DND-41 (cell line): ENCODE data around the gene CAMKMT.

ENCODE experiments used
- ATAC-seq: fragments of 200-7000 bp; cut with Tn5 transposase; 3 replicates; pipeline ENCODE4 v1.9.1; 2021; ENCODE audit warnings: low read depth; ENCODE audit not compliant: insufficient read depth
- DNase-seq: peaks from one replicate; pipeline ENCODE4 v3.0.0-alpha.2; 2020
- H2AFZ ChIP-seq: 2 replicates; pipeline ENCODE4 v1.6.0; 2012; ENCODE audit warnings: low read depth, low read length
- H3K27ac ChIP-seq: 2 replicates; pipeline ENCODE4 v1.5.1; 2012; ENCODE audit warnings: low read length, inconsistent platforms
- H3K27me3 ChIP-seq: fragments of 200-600 bp; sonication (generic); 2 replicates; pipeline ENCODE4 v1.6.0; 2012; ENCODE audit warnings: low read length, mild to moderate bottlenecking, inconsistent platforms; ENCODE audit not compliant: insufficient read depth, poor library complexity
- H3K36me3 ChIP-seq: 2 replicates; pipeline ENCODE4 v1.5.1; 2012; ENCODE audit warnings: low read length, inconsistent platforms; ENCODE audit not compliant: insufficient read depth
- H3K4me1 ChIP-seq: 2 replicates; pipeline ENCODE4 v1.5.1; 2012; ENCODE audit warnings: mild to moderate bottlenecking, low read length; ENCODE audit not compliant: insufficient read depth
- H3K4me2 ChIP-seq: 2 replicates; pipeline ENCODE4 v1.6.0; 2012; ENCODE audit warnings: mild to moderate bottlenecking, moderate library complexity, low read length, inconsistent platforms; ENCODE audit not compliant: insufficient read depth
- H3K4me3 ChIP-seq, 2 experiments: fragments of 200-600 bp in 1 of 2; shearing (Covaris generic) in 1 of 2; 2 replicates each; pipeline ENCODE4 v1.5.1; 2012 to 2016; ENCODE audit warnings: inconsistent platforms in 2 of 2, low read length in 2 of 2, mild to moderate bottlenecking in 2 of 2, low read depth in 1 of 2, moderate library complexity in 1 of 2
- H3K79me2 ChIP-seq: 2 replicates; pipeline ENCODE4 v1.6.0; 2012; ENCODE audit warnings: low read length, inconsistent platforms; ENCODE audit not compliant: insufficient read depth
- H3K9ac ChIP-seq: 2 replicates; pipeline ENCODE4 v1.6.0; 2012; ENCODE audit warnings: low read depth, mild to moderate bottlenecking, inconsistent platforms, low read length, moderate library complexity
- H3K9me3 ChIP-seq: 2 replicates; pipeline ENCODE4 v1.5.1; 2012; ENCODE audit warnings: low read length, moderate library complexity, mild to moderate bottlenecking, inconsistent platforms; ENCODE audit not compliant: insufficient read depth, severe bottlenecking
- H4K20me1 ChIP-seq: 2 replicates; pipeline ENCODE4 v1.6.0; 2012; ENCODE audit warnings: low read length; ENCODE audit not compliant: insufficient read depth
- CTCF ChIP-seq: IDR thresholded peaks from 2 replicates; pipeline ENCODE4 v1.5.1; 2012; ENCODE audit warnings: borderline replicate concordance, low read length, moderate library complexity, mild to moderate bottlenecking; ENCODE audit not compliant: poor library complexity, severe bottlenecking; ENCODE audit errors: extremely low read depth
- EZH2 ChIP-seq: IDR thresholded peaks from 3 replicates; pipeline ENCODE4 v1.6.1; 2012; ENCODE audit warnings: borderline replicate concordance, low read depth, mild to moderate bottlenecking, moderate library complexity, low read length, inconsistent platforms; ENCODE audit not compliant: severe bottlenecking

The CAMKMT gene

GRCh38 chr2:44420725-44421124 is 59.0 kb downstream of the CAMKMT start:
- Histone ChIP-seq H3K27ac (no peak overlapping the region), H3K36me3 (no peaks in the 10 kb centered on the region), H3K4me2 (no peak overlapping the region), H4K20me1 (no peaks in the 10 kb centered on the region), H3K79me2 (no peaks in the 10 kb centered on the region), H3K9me3 (no peaks in the 10 kb centered on the region), H3K9ac (no peak overlapping the region), H2AFZ (no peak overlapping the region), H3K4me3 (no peak overlapping the region), H3K4me1 (no peaks in the 10 kb centered on the region), H3K27me3 (no peaks in the 10 kb centered on the region)
- no peak for ATAC-seq
- TF ChIP-seq CTCF, result no peak
- TF ChIP-seq EZH2, result no peak
- DNase-seq, result no peak

- Histone ChIP-seq H3K27me3 (no peaks in the 10 kb centered on the region), H3K4me3 (no peak overlapping the region), H3K4me1 (no peaks in the 10 kb centered on the region), H3K9me3 (no peaks in the 10 kb centered on the region), H3K36me3 (no peaks in the 10 kb centered on the region), H3K79me2 (no peaks in the 10 kb centered on the region), H3K27ac (no peak overlapping the region), H2AFZ (no peak overlapping the region), H4K20me1 (no peaks in the 10 kb centered on the region), H3K9ac (no peak overlapping the region), H3K4me2 (no peak overlapping the region)
- no peak for TF ChIP-seq EZH2
- TF ChIP-seq CTCF, result no peak
- no peak for DNase-seq
- no peak for ATAC-seq
Observed at GRCh38 chr2:44424211-44424610, 62.5 kb downstream of the CAMKMT start.

GRCh38 chr2:44429034-44429433 is 67.3 kb downstream of the CAMKMT start:
- no peaks in the 10 kb centered on the region for H3K27me3 ChIP-seq
- no peaks in the 10 kb centered on the region for H4K20me1 ChIP-seq
- no peaks in the 10 kb centered on the region for H3K9me3 ChIP-seq
- H2AFZ ChIP-seq, result no peak overlapping the region
- ATAC-seq, result no peak
- TF ChIP-seq CTCF (no peak), EZH2 (no peak)
- no peaks in the 10 kb centered on the region for H3K4me1 ChIP-seq
- H3K79me2 ChIP-seq, result no peaks in the 10 kb centered on the region
- H3K27ac ChIP-seq, result no peak overlapping the region
- no peaks in the 10 kb centered on the region for H3K36me3 ChIP-seq
- H3K4me3 ChIP-seq, result no peak overlapping the region
- no peak overlapping the region for H3K4me2 ChIP-seq
- no peak for DNase-seq
- no peak overlapping the region for H3K9ac ChIP-seq

- DNase-seq (no peak), ATAC-seq (no peak)
- Histone ChIP-seq H3K4me2 (no peak overlapping the region), H3K27ac (no peak overlapping the region), H3K79me2 (no peaks in the 10 kb centered on the region), H2AFZ (no peak overlapping the region), H3K4me3 (no peak overlapping the region), H4K20me1 (no peaks in the 10 kb centered on the region), H3K9me3 (no peaks in the 10 kb centered on the region), H3K36me3 (no peaks in the 10 kb centered on the region), H3K9ac (no peak overlapping the region), H3K4me1 (no peaks in the 10 kb centered on the region), H3K27me3 (no peaks in the 10 kb centered on the region)
- TF ChIP-seq CTCF, result no peak
- TF ChIP-seq EZH2, result no peak
Observed at GRCh38 chr2:44430342-44430741, 68.6 kb downstream of the CAMKMT start.
